IMR-90 (cell line): ENCODE measurements around the gene RAB11A. TPM values are rescaled to one million over a fixed set of nuclear protein-coding genes. Genes with fewer than 3 reads are reported as not detected.
"Not testable (repeated sequence)": the region's sequence is repeated elsewhere in the genome, so short reads cannot be mapped to it uniquely, and the experiment has no call there.

ENCODE experiments used
- ATAC-seq: fragments of 200-7000 bp; cut with Tn5 transposase; 2 replicates; pipeline ENCODE4 v1.9.1; 2020; ENCODE audit warnings: low read depth, mild to moderate bottlenecking, moderate library complexity
- BruUV-seq: library from RNA; stranded (reverse); fragments of 400-500 nt; replicated peaks from 2 replicates; lab custom pipeline; 2021; lab: Mats Ljungman, UMichigan
- CTCF ChIA-PET: fragments of 300-600 bp; formaldehyde crosslinking; extraction: SDS; loops from one replicate; lab custom pipeline; 2021; ENCODE audit warnings: antibody characterized with exemption; lab: Yijun Ruan, JAX
- POLR2A ChIA-PET: fragments of 300-600 bp; sonication (Branson Sonifier 250); formaldehyde crosslinking; loops from one replicate; lab custom pipeline; 2022; ENCODE audit warnings: antibody characterized with exemption; ENCODE audit not compliant: unreplicated experiment; lab: Charles Lee
- DNase-seq: peaks from one replicate; pipeline ENCODE4 v3.0.0; 2013
- H2AFZ ChIP-seq: replicated peaks from 2 replicates; pipeline ENCODE3; 2013; ENCODE audit warnings: low read length, mild to moderate bottlenecking; ENCODE audit not compliant: poor library complexity
- H2AK5ac ChIP-seq: 2 replicates; pipeline ENCODE4 v1.6.1; 2013; ENCODE audit warnings: low read depth, low read length, inconsistent platforms
- H2AK9ac ChIP-seq: replicated peaks from 2 replicates; pipeline ENCODE3; 2013; ENCODE audit warnings: mild to moderate bottlenecking, low read depth, low read length, moderate library complexity; ENCODE audit not compliant: poor library complexity
- H2BK120ac ChIP-seq: 2 replicates; pipeline ENCODE4 v1.6.1; 2013; ENCODE audit warnings: low read depth, low read length, inconsistent platforms
- H2BK15ac ChIP-seq: 3 replicates; pipeline ENCODE4 v1.6.1; 2013; ENCODE audit warnings: low read depth, low read length, inconsistent platforms
- H2BK20ac ChIP-seq: 2 replicates; pipeline ENCODE4 v1.6.1; 2013; ENCODE audit warnings: low read depth, mild to moderate bottlenecking, inconsistent platforms, low read length, moderate library complexity
- H2BK5ac ChIP-seq: 2 replicates; pipeline ENCODE4 v1.6.1; 2013; ENCODE audit warnings: mild to moderate bottlenecking, low read depth, low read length, inconsistent platforms; ENCODE audit not compliant: poor library complexity, severe bottlenecking
- H3K14ac ChIP-seq: replicated peaks from 2 replicates; pipeline ENCODE4 v1.6.1; 2013; ENCODE audit warnings: low read depth, low read length, inconsistent platforms
- H3K18ac ChIP-seq: 2 replicates; pipeline ENCODE4 v1.6.1; 2013; ENCODE audit warnings: low read depth, low read length, control low read depth
- H3K23ac ChIP-seq: 2 replicates; pipeline ENCODE4 v1.6.1; 2013; ENCODE audit warnings: low read depth, low read length, inconsistent platforms
- H3K27ac ChIP-seq: 2 replicates; pipeline ENCODE4 v1.5.1; 2013; ENCODE audit warnings: mild to moderate bottlenecking, control low read depth, low read length; ENCODE audit not compliant: insufficient read depth
- H3K27me3 ChIP-seq: 2 replicates; pipeline ENCODE4 v1.6.1; 2013; ENCODE audit warnings: low read length; ENCODE audit not compliant: control insufficient read depth, insufficient read depth
- H3K36me3 ChIP-seq: 2 replicates; pipeline ENCODE4 v1.6.1; 2013; ENCODE audit warnings: low read length, mixed read lengths; ENCODE audit not compliant: control insufficient read depth, insufficient read depth
- H3K4ac ChIP-seq: 2 replicates; pipeline ENCODE4 v1.6.1; 2013; ENCODE audit warnings: low read depth, low read length, inconsistent platforms
- H3K4me1 ChIP-seq: 2 replicates; pipeline ENCODE4 v1.6.1; 2013; ENCODE audit warnings: low read length, mixed read lengths; ENCODE audit not compliant: control insufficient read depth, insufficient read depth
- H3K4me2 ChIP-seq: 2 replicates; pipeline ENCODE4 v1.6.1; 2013; ENCODE audit warnings: low read depth, mild to moderate bottlenecking, control low read depth, low read length, moderate library complexity
- H3K4me3 ChIP-seq: 2 replicates; pipeline ENCODE4 v1.5.1; 2013; ENCODE audit warnings: low read depth, mild to moderate bottlenecking, control low read depth, low read length, moderate library complexity; ENCODE audit not compliant: insufficient read depth
- H3K56ac ChIP-seq: 2 replicates; pipeline ENCODE4 v1.6.1; 2013; ENCODE audit warnings: low read length, inconsistent platforms; ENCODE audit not compliant: insufficient read depth; ENCODE audit errors: extremely low read depth
- H3K79me1 ChIP-seq, 2 experiments: 2 replicates each; pipeline ENCODE4 v1.6.1; 2013; ENCODE audit warnings: low read length in 2 of 2, inconsistent platforms in 1 of 2, low read depth in 1 of 2
- H3K9ac ChIP-seq: 2 replicates; pipeline ENCODE4 v1.6.1; 2013; ENCODE audit warnings: low read depth, low read length, control low read depth
- H3K9me1 ChIP-seq: 2 replicates; pipeline ENCODE4 v1.6.1; 2013; ENCODE audit warnings: low read length, inconsistent platforms; ENCODE audit not compliant: insufficient read depth
- H3K9me3 ChIP-seq: 2 replicates; pipeline ENCODE4 v1.6.1; 2013; ENCODE audit warnings: low read length; ENCODE audit not compliant: control insufficient read depth, insufficient read depth
- H4K20me1 ChIP-seq: 2 replicates; pipeline ENCODE4 v1.6.1; 2013; ENCODE audit warnings: low read length, inconsistent platforms; ENCODE audit not compliant: insufficient read depth
- H4K5ac ChIP-seq: 2 replicates; pipeline ENCODE4 v1.6.1; 2013; ENCODE audit warnings: mild to moderate bottlenecking, low read depth, low read length, control low read depth
- H4K8ac ChIP-seq, 2 experiments: 2 replicates each; pipeline ENCODE4 v1.6.1; 2013; ENCODE audit warnings: low read depth in 2 of 2, low read length in 2 of 2, control low read depth in 1 of 2, inconsistent platforms in 1 of 2
- H4K91ac ChIP-seq: 2 replicates; pipeline ENCODE4 v1.6.1; 2013; ENCODE audit warnings: low read depth, low read length, inconsistent platforms; ENCODE audit not compliant: insufficient read depth
- BHLHE40 ChIP-seq: fragments of 150-350 bp; IDR thresholded peaks from 2 replicates; pipeline ENCODE4 v1.6.1; 2016; ENCODE audit warnings: mild to moderate bottlenecking, low read depth, low read length
- CEBPB ChIP-seq: IDR thresholded peaks from 2 replicates; pipeline ENCODE4 v1.6.1; 2012; ENCODE audit warnings: low read depth, low read length, improper control_type of control experiment
- WGBS, 2 experiments: methylation state at CpG; one replicate each; pipeline versions ENCODE4 v1.1.5 to v1.1.7; 2013; ENCODE audit warnings: missing lambda C conversion rate in 2 of 2; ENCODE audit not compliant: insufficient read length in 1 of 2; ENCODE audit errors: extremely low coverage in 2 of 2; 5-methylcytosine and 5-hydroxymethylcytosine counted together
- dilution Hi-C: fragments of 300-500 bp; cut with HindIII; formaldehyde crosslinking; loops from one replicate; pipeline ENCODE4 v1.14.3; 2018; ENCODE audit warnings: low sequenced_read_pairs; ENCODE audit not compliant: unreplicated experiment
- in situ Hi-C: fragments of 300-500 bp; cut with MboI; formaldehyde crosslinking; loops from 3 replicates; pipeline ENCODE4 v1.14.3; 2019; ENCODE audit warnings: low sequenced_read_pairs, inconsistent platforms, mixed read lengths
- intact Hi-C: fragments of 100-400 bp; cut with micrococcal nuclease; formaldehyde crosslinking; loops from 2 replicates; pipeline ENCODE4 v1.10.0; 2022
- polyA plus RNA-seq, 3 experiments: library from polyadenylated mRNA; depleted of rRNA; stranded (reverse); fragments of >200 nt; gene quantifications; 2 replicates each; pipeline ENCODE4 v1.2.3, GENCODE V29; 2012; ENCODE audit warnings: low replicate concordance in 1 of 3
- total RNA-seq: library from RNA; depleted of rRNA; stranded (reverse); fragments of >200 nt; gene quantifications from 2 replicates; pipeline ENCODE4 v1.2.3, GENCODE V29; 2012
- TF ChIP-seq, protein P1 (sequence below): conservative IDR thresholded peaks from 2 replicates; pipeline ENCODE4 v1.5.1; 2012; ENCODE audit warnings: mild to moderate bottlenecking, low read depth, low read length, improper control_type of control experiment

The RAB11A gene
- total and polyA plus RNA-seq, 2 of the 4 experiments (the other 2 are of a cell fraction) = 341 to 462 TPM

DNA sequence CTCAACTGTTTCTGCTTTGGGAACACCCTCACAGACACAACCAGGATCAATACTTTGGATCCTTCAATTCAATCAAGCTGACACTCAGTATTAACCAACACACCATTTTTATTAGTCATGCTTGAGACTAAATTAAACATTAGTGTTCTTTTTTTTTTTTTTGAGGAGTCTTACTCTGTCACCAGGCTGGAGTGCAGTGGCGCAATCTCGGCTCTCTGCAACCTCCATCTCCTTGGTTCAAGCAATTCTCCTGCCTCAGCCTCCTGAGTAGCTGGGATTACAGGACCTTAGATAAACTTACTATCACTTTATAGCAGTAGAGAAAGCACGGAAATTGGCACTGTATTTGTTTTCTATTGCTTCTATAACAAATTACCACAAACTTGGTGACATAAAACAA, 2.0 kb upstream of the RAB11A start:
- Histone ChIP-seq H4K91ac (no peak overlapping the region), H2BK5ac (no peak overlapping the region), H4K5ac (no peak overlapping the region), H4K20me1 (peaks cover 4% of the 10 kb centered on the region; the same call in 1 of the 2 replicates), H2BK15ac (no peak overlapping the region), H4K8ac (no peak overlapping the region), H3K9me1 (no peaks in the 10 kb centered on the region), H3K4me3 (no peak overlapping the region), H2AK9ac (no peak overlapping the region), H3K79me1 (peaks cover 0 to 10% of the 10 kb centered on the region in 2 experiments; a peak in 2 of 4 replicates), H3K56ac (no peak overlapping the region), H3K27ac (no peak overlapping the region), H3K23ac (no peak overlapping the region), H3K36me3 (no peaks in the 10 kb centered on the region), H3K9me3 (no peaks in the 10 kb centered on the region), H3K4me2 (no peak overlapping the region), H3K9ac (no peak overlapping the region), H2BK120ac (no peak overlapping the region), H3K14ac (no peak overlapping the region), H3K27me3 (no peaks in the 10 kb centered on the region), H2BK20ac (no peak overlapping the region), H3K4me1 (no peaks in the 10 kb centered on the region), H3K4ac (no peak overlapping the region), H2AFZ (no peak overlapping the region), H3K18ac (no peak overlapping the region), H2AK5ac (no peak overlapping the region)
- dilution Hi-C loops = no loop called here
- POLR2A ChIA-PET = no interaction called here
- no TSS peak for BruUV-seq
- intact Hi-C loops = no loop called here
- ATAC-seq (no peak), DNase-seq (no peak)
- no CpG with 5 or more reads among the region's 3 CpGs for WGBS, 2 experiments
- in situ Hi-C loops = no loop called here
- CTCF ChIA-PET = interaction anchor here (0.5 kb wide), 1 partner anchor 143 kb away, joined by 4 read pairs; no protein-coding TSS in a partner anchor
- TF ChIP-seq CEBPB (peak; percentile 63; the same call in 1 of the 2 replicates), BHLHE40 (no peak)
- TF ChIP-seq, protein P1, sequence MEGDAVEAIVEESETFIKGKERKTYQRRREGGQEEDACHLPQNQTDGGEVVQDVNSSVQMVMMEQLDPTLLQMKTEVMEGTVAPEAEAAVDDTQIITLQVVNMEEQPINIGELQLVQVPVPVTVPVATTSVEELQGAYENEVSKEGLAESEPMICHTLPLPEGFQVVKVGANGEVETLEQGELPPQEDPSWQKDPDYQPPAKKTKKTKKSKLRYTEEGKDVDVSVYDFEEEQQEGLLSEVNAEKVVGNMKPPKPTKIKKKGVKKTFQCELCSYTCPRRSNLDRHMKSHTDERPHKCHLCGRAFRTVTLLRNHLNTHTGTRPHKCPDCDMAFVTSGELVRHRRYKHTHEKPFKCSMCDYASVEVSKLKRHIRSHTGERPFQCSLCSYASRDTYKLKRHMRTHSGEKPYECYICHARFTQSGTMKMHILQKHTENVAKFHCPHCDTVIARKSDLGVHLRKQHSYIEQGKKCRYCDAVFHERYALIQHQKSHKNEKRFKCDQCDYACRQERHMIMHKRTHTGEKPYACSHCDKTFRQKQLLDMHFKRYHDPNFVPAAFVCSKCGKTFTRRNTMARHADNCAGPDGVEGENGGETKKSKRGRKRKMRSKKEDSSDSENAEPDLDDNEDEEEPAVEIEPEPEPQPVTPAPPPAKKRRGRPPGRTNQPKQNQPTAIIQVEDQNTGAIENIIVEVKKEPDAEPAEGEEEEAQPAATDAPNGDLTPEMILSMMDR = no peak

DNA sequence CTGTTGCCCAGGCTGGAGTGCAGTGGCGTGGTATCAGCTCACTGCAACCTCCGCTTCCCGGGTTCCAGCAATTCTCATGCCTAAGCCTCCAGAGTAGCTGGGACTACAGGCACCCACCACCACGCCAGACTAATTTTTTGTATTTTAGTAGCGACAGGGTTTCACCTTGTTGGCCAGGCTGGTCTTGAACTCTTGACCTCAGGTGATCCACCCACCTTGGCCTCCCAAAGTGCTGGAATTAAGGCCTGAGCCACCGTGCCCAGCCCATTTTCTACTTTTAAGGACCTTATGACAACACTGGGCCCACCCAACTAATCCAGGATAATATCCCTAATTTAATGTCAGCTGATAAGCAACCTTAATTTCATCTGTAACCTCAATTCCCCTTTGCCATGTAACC, 1.4 kb upstream of the RAB11A start:
- POLR2A ChIA-PET = interaction anchor here (0.6 kb wide), 1 partner anchor 1706 kb away, joined by 3 read pairs; no protein-coding TSS in a partner anchor

More for the DNA sequence above, 1.4 kb upstream of the RAB11A start:
- H2BK120ac ChIP-seq, H2BK20ac ChIP-seq, H3K36me3 ChIP-seq, DNase-seq, H3K9ac ChIP-seq, in situ Hi-C loops, H4K20me1 ChIP-seq, H3K9me1 ChIP-seq, H2AFZ ChIP-seq, H3K4ac ChIP-seq, H3K4me3 ChIP-seq, H3K9me3 ChIP-seq, intact Hi-C loops, H2BK5ac ChIP-seq, H3K4me1 ChIP-seq, H4K8ac ChIP-seq, H4K5ac ChIP-seq, H3K4me2 ChIP-seq, H3K23ac ChIP-seq, H2BK15ac ChIP-seq, H2AK9ac ChIP-seq, H3K27me3 ChIP-seq, H3K14ac ChIP-seq, BruUV-seq, ATAC-seq, H3K18ac ChIP-seq, H3K79me1 ChIP-seq, H3K56ac ChIP-seq, dilution Hi-C loops, H4K91ac ChIP-seq, H2AK5ac ChIP-seq, H3K27ac ChIP-seq: not testable (repeated sequence)
- WGBS, 2 experiments = 86% methylated on average over 1 of the region's 6 CpGs; no CpG with 5 or more reads in 1 of the 2 experiments
- CTCF ChIA-PET = interaction anchor here (1.6 kb wide), 1 partner anchor 230 kb away, joined by 6 read pairs; no protein-coding TSS in a partner anchor
